ENCODE results near the gene EEF1E1. TPM values are rescaled to one million over a fixed set of nuclear protein-coding genes. Genes with fewer than 3 reads are reported as not detected.

EEF1E1 gene
- total and polyA plus RNA-seq, 2 of the 8 experiments (the other 6 are each of a cell fraction or from before 2014, with no cell fraction given): 96.8 to 112 TPM

GRCh38 chr6:8084586-8084985, 17.8 kb downstream of the EEF1E1 start:
- Histone ChIP-seq H4K8ac (ENCODE audit: extremely low read depth, insufficient read depth, low read length) (no peak overlapping the region), H3K9ac (replicated peaks in 1 of 4; ENCODE audit: extremely low read depth in 1 of 4, low read depth in 3 of 4, low read length in 3 of 4) (no peak overlapping the region), H3K79me2 (ENCODE audit: control insufficient read depth in 1 of 2, insufficient read depth in 2 of 2, low read length in 2 of 2) (peaks cover 3 to 54% of the 10 kb centered on the region in 2 experiments; a peak in 3 of 4 replicates), H2AFZ (ENCODE audit: low read length) (no peak overlapping the region), H3K27ac (ENCODE audit: low read depth, low read length) (no peak overlapping the region), H3K23ac (ENCODE audit: insufficient read length) (no peak overlapping the region), H4K91ac (replicated peaks; ENCODE audit: insufficient read length, low read length) (no peak overlapping the region), H3K36me3 (ENCODE audit: control insufficient read depth in 2 of 4, insufficient read depth in 4 of 4, low read length in 3 of 4) (peaks cover 7 to 70% (median 34%) of the 10 kb centered on the region in 4 experiments; a peak in 7 of 8 replicates), H3K56ac (replicated peaks; ENCODE audit: insufficient read length, low read depth, low read length) (no peak overlapping the region), H2BK120ac (replicated peaks; ENCODE audit: low read depth, low read length) (no peak overlapping the region), H2BK15ac (ENCODE audit: low read length) (no peak overlapping the region), H3K4me1 (replicated peaks in 1 of 4; ENCODE audit: control insufficient read depth in 3 of 4, insufficient read depth in 4 of 4, low read length in 3 of 4) (no peaks in the 10 kb centered on the region), H3K4me3 (ENCODE audit: extremely low read depth in 1 of 4, insufficient read depth in 2 of 4, low read depth in 3 of 4, low read length in 4 of 4) (no peak overlapping the region), H3K23me2 (ENCODE audit: low read depth, low read length) (no peaks in the 10 kb centered on the region), H3K4me2 (ENCODE audit: insufficient read depth in 1 of 2, low read depth in 2 of 2, low read length in 2 of 2) (no peak overlapping the region), H2BK12ac (ENCODE audit: low read depth, low read length) (no peak overlapping the region), H3K9me3 (ENCODE audit: insufficient read depth in 2 of 2, low read depth in 1 of 2, low read length in 1 of 2) (peaks cover 0 to 4% of the 10 kb centered on the region in 2 experiments; a peak in 1 of 4 replicates), H4K20me1 (replicated peaks in 1 of 2; ENCODE audit: control insufficient read depth in 1 of 2, insufficient read depth in 2 of 2, low read length in 2 of 2) (peaks cover 2 to 5% of the 10 kb centered on the region in 2 experiments), H2BK20ac (ENCODE audit: low read length) (no peak overlapping the region), H3K18ac (ENCODE audit: extremely low read depth, low read length) (no peak overlapping the region), H3K27me3 (replicated peaks in 1 of 4; ENCODE audit: control insufficient read depth in 3 of 4, extremely low read depth in 1 of 4, insufficient read depth in 3 of 4, low read length in 3 of 4) (no peaks in the 10 kb centered on the region), H3K14ac (ENCODE audit: insufficient read length) (no peak overlapping the region), H2AK5ac (ENCODE audit: low read depth, low read length) (no peak overlapping the region), H4K5ac (ENCODE audit: insufficient read length, low read depth, low read length) (no peak overlapping the region), H3K79me1 (ENCODE audit: low read depth, low read length) (no peaks in the 10 kb centered on the region), H2BK5ac (ENCODE audit: low read depth, low read length) (no peak overlapping the region), H3K4ac (replicated peaks; ENCODE audit: insufficient read length, low read depth, low read length) (no peak overlapping the region)
- ChIA-PET POLR2A (ENCODE audit: partially characterized antibody) (interaction anchor here (1.2 to 2.2 kb wide), 3 partner anchors 10 to 18 kb away, joined by 4 to 6 read pairs (median 5); partner anchors contain the start of gene EEF1E1), CTCF (ENCODE audit: partially characterized antibody) (interaction anchor here (0.6 to 2.1 kb wide), 4 partner anchors 11 to 209 kb away, joined by 3 to 8 read pairs (median 4); no protein-coding TSS in a partner anchor)
- TF ChIP-seq BACH1 (IDR thresholded peaks at IDR 0.05; ENCODE audit: low read length): no peak
- no peak for TF ChIP-seq PHF8 (conservative IDR thresholded peaks at IDR 0.05; ENCODE audit: low read depth, low read length)
- TF ChIP-seq E2F6 (IDR thresholded peaks at IDR 0.05): no peak
- no peak for TF ChIP-seq EP300 (IDR thresholded peaks at IDR 0.05; ENCODE audit: borderline replicate concordance in 1 of 2, low read depth in 2 of 2, low read length in 2 of 2)
- TF ChIP-seq TEAD4 (IDR thresholded peaks at IDR 0.05; ENCODE audit: low read depth, low read length): no peak
- no peak for TF ChIP-seq TAF1 (IDR thresholded peaks at IDR 0.05; ENCODE audit: low read depth, low read length)
- TF ChIP-seq BRCA1 (IDR thresholded peaks at IDR 0.05; ENCODE audit: low read depth, low read length): no peak
- no peak for TF ChIP-seq TBP (IDR thresholded peaks at IDR 0.05; ENCODE audit: low read depth, low read length)
- TF ChIP-seq RAD21 (IDR thresholded peaks at IDR 0.05 in 1 of 2, conservative IDR thresholded peaks at IDR 0.05 in 1 of 2; ENCODE audit: low read depth in 2 of 2, low read length in 2 of 2): no peak
- TF ChIP-seq CBX8 (IDR thresholded peaks at IDR 0.05; ENCODE audit: borderline replicate concordance, low read depth, low read length): no peak
- WGBS, 2 experiments (ENCODE audit: extremely low coverage in 1 of 2, insufficient coverage in 1 of 2, insufficient read length in 1 of 2, insufficient replicate concordance in 2 of 2, low coverage in 1 of 2, low lambda C conversion rate in 2 of 2, missing lambda C conversion rate in 1 of 2): 63% methylated on average over 4 of the region's 4 CpGs; no CpG with 5 or more reads in 1 of the 2 experiments
- no peak for DNase-seq (ENCODE audit: low read depth in 1 of 2, low spot score in 2 of 2)
- FAIRE-seq: no peak
